ENCODE results near the gene FNDC3B.

Gene FNDC3B

GRCh38 chr3:172170841-172171240 is 131.5 kb downstream of the FNDC3B start:
- no peak for TF ChIP-seq EZH2phosphoT487 (conservative IDR thresholded peaks at IDR 0.05; ENCODE audit: low read length)
- no peak for TF ChIP-seq CTCF (IDR thresholded peaks at IDR 0.05; ENCODE audit: insufficient read depth, low read length, poor library complexity, severe bottlenecking)
- Histone ChIP-seq H3K4me2 (ENCODE audit: low read depth, low read length, poor library complexity, severe bottlenecking) (no peak overlapping the region), H3K36me3 (ENCODE audit: low read length) (no peaks in the 10 kb centered on the region), H3K9me2 (replicated peaks; ENCODE audit: insufficient read depth, low read length) (no peaks in the 10 kb centered on the region), H3K4me3 (ENCODE audit: insufficient read depth, low read length, poor library complexity, severe bottlenecking) (no peak overlapping the region), H3K9ac (ENCODE audit: low read length) (no peak overlapping the region), H3K9me3 (ENCODE audit: insufficient read depth, low read length) (no peaks in the 10 kb centered on the region), H3K27ac (ENCODE audit: low read depth, low read length) (no peak overlapping the region), H3K79me2 (ENCODE audit: insufficient read depth, low read length) (no peaks in the 10 kb centered on the region), H2AFZ (ENCODE audit: low read depth, low read length, severe bottlenecking) (no peak overlapping the region), H3F3A (ENCODE audit: insufficient read depth) (no peaks in the 10 kb centered on the region), H4K20me1 (ENCODE audit: low read depth, low read length) (no peaks in the 10 kb centered on the region), H3K27me3 (ENCODE audit: low read length) (no peaks in the 10 kb centered on the region)

GRCh38 chr3:172171396-172172075 is 132.2 kb downstream of the FNDC3B start:
- H3K27me3 ChIP-seq (ENCODE audit: low read length): no peaks in the 10 kb centered on the region
- no peak overlapping the region for H2AFZ ChIP-seq (ENCODE audit: low read depth, low read length, severe bottlenecking)
- no peaks in the 10 kb centered on the region for H3K9me3 ChIP-seq (ENCODE audit: insufficient read depth, low read length)
- no peaks in the 10 kb centered on the region for H3F3A ChIP-seq (ENCODE audit: insufficient read depth)
- H3K4me3 ChIP-seq (ENCODE audit: insufficient read depth, low read length, poor library complexity, severe bottlenecking): no peak overlapping the region
- no peak overlapping the region for H3K27ac ChIP-seq (ENCODE audit: low read depth, low read length)
- no peaks in the 10 kb centered on the region for H3K79me2 ChIP-seq (ENCODE audit: insufficient read depth, low read length)
- no peaks in the 10 kb centered on the region for H3K9me2 ChIP-seq (replicated peaks; ENCODE audit: insufficient read depth, low read length)
- H4K20me1 ChIP-seq (ENCODE audit: low read depth, low read length): no peaks in the 10 kb centered on the region
- TF ChIP-seq EZH2phosphoT487 (conservative IDR thresholded peaks at IDR 0.05; ENCODE audit: low read length): no peak
- TF ChIP-seq CTCF (IDR thresholded peaks at IDR 0.05; ENCODE audit: insufficient read depth, low read length, poor library complexity, severe bottlenecking): no peak
- H3K36me3 ChIP-seq (ENCODE audit: low read length): no peaks in the 10 kb centered on the region
- H3K9ac ChIP-seq (ENCODE audit: low read length): no peak overlapping the region
- H3K4me2 ChIP-seq (ENCODE audit: low read depth, low read length, poor library complexity, severe bottlenecking): no peak overlapping the region

GRCh38 chr3:172173316-172174254 is 134.2 kb downstream of the FNDC3B start:
- H3K9ac ChIP-seq (ENCODE audit: low read length): no peak overlapping the region
- TF ChIP-seq CTCF (IDR thresholded peaks at IDR 0.05; ENCODE audit: insufficient read depth, low read length, poor library complexity, severe bottlenecking) (no peak), EZH2phosphoT487 (conservative IDR thresholded peaks at IDR 0.05; ENCODE audit: low read length) (no peak)
- H2AFZ ChIP-seq (ENCODE audit: low read depth, low read length, severe bottlenecking): no peak overlapping the region
- H3K4me2 ChIP-seq (ENCODE audit: low read depth, low read length, poor library complexity, severe bottlenecking): no peak overlapping the region
- no peaks in the 10 kb centered on the region for H4K20me1 ChIP-seq (ENCODE audit: low read depth, low read length)
- H3K27ac ChIP-seq (ENCODE audit: low read depth, low read length): no peak overlapping the region
- no peaks in the 10 kb centered on the region for H3K9me3 ChIP-seq (ENCODE audit: insufficient read depth, low read length)
- no peak overlapping the region for H3K4me3 ChIP-seq (ENCODE audit: insufficient read depth, low read length, poor library complexity, severe bottlenecking)
- H3K36me3 ChIP-seq (ENCODE audit: low read length): no peaks in the 10 kb centered on the region
- H3K9me2 ChIP-seq (replicated peaks; ENCODE audit: insufficient read depth, low read length): no peaks in the 10 kb centered on the region
- no peaks in the 10 kb centered on the region for H3K79me2 ChIP-seq (ENCODE audit: insufficient read depth, low read length)
- no peaks in the 10 kb centered on the region for H3F3A ChIP-seq (ENCODE audit: insufficient read depth)
- H3K27me3 ChIP-seq (ENCODE audit: low read length): no peaks in the 10 kb centered on the region

All from SU-DHL-6 (cell line).